Bone marrow (tissue), 2 donors: ENCODE data around the gene UGT1A10.
"Not testable (repeated sequence)": the region's sequence is repeated elsewhere in the genome, so short reads cannot be mapped to it uniquely, and the experiment has no call there.

Source experiments
- DNase-seq, 2 donors: peaks; one replicate each; lab custom pipeline; 2025; lab: John Stamatoyannopoulos, UW

The UGT1A10 gene

GRCh38 chr2:233743464-233744259, 107.4 kb downstream of the UGT1A10 start:
- no peak for DNase-seq

DNA sequence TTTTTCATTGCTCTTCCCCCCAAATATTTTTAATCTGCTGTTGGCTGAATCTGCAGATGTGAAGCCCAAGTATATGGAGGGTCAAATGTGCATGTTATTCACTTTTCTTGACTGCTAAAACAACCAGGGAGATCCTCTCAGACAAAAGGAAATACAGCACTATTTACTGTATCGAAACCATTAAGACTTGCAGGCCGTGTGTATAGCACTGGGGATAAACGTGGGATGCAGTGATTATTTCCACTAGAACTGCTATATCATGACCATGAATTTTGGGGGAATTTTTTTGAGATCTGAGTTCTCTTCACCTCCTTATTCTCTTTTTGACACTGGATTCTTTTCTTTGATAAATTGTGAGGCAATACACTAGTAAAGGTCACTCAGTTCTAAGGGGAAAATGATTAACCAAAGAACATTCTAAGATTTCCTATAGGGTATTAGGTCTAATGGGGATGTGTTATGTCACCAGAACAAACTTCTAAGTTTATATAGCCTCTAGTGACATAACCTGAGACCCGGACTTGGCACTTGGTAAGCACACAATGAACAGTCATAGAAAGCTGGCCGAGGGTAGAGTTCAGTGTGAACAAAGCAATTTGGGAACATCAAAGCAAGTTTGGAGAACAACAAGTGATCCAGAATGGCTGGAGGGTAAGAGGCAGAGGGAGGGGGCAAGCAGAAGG, 109.0 kb downstream of the UGT1A10 start:
- DNase-seq = no peak

DNA sequence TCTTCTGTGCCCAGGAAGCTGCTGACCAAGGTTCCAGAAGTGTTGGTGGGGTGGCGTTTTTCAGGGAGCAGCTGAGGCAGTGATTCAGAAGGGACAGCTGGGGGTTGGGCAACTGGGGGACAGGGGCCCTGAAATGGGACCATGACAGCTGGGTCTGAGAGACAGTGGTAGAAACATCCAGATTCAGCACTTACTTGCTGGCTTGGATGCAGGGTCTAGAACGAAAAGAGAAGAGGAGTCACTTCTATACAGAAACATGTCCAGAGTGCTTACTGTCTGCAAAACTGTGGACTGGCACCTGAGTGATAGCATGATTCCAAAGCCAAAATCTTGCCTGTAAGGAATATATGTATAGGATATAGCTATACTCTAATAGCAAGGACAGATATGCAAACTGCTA, 109.6 kb downstream of the UGT1A10 start:
- DNase-seq = not testable (repeated sequence)

GRCh38 chr2:233746475-233747282, 110.4 kb downstream of the UGT1A10 start:
- DNase-seq = no peak

DNA sequence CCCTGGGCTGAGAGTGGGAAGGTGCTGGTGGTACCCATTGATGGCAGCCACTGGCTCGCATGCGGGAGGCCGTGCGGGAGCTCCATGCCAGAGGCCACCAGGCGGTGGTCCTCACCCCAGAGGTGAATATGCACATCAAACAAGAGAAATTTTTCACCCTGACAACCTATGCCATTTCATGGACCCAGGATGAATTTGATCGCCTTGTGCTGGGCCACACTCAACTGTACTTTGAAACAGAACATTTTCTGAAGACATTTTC, 111.0 kb downstream of the UGT1A10 start:
- no peak for DNase-seq

DNA sequence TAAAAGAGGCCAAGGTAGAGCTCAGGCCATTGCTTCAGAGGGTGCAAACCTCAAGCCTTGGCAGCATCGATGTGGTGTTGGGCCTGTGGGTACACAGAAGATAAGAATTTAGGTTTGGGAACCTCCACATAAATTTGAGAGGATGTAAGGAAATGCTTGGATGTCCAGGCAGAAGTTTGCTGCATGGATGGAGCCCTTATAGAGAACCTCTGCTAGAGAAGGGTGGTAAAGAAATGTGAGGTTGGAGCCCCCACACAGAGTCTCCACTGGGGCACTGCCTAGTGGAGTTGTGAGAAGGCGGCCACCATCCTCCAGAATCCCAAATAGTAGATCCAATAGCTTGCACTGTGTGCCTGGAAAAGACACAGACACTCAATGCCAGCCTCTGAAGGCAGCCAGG, 114.4 kb downstream of the UGT1A10 start:
- DNase-seq = not testable (repeated sequence)

DNA sequence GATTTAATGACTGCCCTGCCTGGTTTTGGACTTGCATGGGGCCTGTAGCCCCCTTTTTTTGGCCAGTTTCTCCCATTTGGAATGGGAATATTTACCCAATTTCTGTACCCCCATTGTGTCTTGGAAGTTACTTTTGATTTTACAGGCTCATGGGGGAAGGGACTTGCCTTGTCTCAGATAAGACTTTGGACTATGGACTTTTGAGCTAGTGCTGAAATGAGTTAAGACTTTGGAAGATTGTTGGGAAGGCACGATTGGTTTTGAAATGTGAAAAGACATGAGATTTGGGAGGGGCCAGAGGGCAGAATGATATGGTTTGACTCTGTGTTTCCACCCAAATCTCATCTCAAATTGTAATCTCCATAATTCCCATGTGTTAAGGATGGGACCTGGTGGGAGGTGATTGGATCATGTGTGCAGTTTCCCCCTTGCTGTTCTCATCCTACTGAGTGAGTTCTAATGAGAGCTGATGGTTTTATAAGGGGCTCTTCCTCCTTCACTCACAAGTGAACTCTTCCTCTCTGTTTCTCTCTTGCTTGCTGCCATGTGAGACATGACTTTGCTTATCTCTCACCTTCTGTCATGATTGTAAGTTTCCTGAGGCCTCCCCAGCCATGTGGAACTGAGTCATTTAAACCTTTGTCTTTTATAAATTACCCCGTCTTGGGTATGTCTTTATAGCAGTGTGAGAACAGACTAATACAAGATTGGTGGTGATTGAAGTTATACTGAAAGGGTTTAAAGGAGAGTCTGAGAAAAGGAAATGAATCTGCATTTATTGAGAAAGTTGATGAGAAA, 115.2 kb downstream of the UGT1A10 start:
- DNase-seq = not testable (repeated sequence)

DNA sequence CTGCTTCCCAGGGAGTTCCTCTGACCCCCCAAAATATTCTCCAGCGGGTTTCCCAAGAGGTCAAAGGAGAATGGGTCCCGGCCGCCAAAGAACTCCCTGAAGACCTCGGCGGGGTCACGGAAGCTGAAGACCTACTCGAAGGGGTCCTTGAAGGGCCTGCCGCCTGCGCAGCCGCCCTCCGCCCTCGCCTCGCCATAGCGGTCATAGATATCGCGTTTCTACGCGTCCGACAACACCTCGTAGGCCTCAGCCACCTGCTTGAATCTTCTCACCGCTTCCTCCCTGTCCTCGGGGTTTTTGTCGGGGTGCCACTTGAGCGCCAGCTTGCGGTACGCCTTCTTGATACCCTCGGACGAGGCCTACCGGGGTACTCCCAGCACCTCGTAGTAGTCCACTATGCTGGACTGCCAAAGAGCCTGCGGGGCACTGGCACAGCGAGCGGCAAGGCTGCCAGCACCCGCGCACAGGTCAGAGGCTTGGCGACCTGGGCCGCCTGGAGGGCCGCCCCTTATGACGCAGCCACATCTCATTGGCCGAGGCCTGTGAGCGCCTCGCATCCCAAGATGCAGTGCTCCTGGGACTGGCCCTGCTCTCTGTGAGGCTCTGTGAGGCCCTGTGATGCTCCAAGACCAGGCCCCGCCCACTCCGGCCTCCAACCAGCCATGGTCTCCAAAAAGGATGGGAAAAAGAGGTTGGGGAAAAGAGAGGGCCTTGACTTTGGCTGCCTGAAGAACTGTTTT, 118.8 kb downstream of the UGT1A10 start:
- no peak for DNase-seq

- no peak for DNase-seq
These were observed 120.3 kb downstream of the UGT1A10 start for GRCh38 chr2:233756429-233757081.

DNA sequence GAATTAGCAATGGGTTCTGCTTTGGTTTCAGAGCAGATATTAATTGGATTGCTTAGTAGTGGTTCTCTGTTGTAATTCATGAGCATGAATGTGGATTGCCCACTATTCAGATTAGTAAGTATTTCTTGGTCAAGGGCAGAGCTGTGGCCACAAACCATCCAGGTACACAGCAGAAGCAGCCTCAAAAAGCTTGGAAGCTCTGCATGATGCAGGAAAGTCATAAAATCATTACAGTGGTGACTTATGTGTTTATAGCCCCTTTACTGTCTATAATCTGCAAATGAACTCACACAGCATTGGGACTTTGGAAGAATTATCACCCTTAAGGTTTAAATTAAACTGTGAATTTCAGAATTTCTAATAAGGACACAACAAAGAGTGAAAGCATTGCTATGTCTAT, 121.9 kb downstream of the UGT1A10 start:
- DNase-seq = no peak

DNA sequence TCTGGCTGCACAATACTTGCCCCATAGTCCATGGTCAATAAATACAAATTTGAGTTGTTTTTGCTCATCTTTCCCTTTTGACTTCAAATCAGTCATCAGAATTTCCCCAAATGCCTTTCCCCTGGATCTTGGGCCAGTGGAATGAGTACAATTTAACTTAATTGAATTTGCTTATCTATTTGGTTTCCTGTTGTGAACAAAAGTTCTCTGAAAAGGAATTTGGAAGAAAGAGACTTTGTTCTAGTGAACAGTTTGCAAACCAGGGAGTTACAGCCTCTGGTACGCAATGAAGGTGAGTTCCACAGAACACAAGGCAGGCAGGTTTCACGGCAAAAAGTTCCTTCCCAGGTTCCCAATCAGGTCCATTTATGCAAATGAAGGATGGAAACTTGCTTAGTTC, 122.6 kb downstream of the UGT1A10 start:
- DNase-seq = no peak

GRCh38 chr2:233760043-233760442, 123.8 kb downstream of the UGT1A10 start, which contains the start of gene UGT1A1:
Gene UGT1A1, plus strand, starts transcription at chr2:233760270. Its CDS starts 18 bp downstream, at chr2:233760288.
- no peak for DNase-seq

DNA sequence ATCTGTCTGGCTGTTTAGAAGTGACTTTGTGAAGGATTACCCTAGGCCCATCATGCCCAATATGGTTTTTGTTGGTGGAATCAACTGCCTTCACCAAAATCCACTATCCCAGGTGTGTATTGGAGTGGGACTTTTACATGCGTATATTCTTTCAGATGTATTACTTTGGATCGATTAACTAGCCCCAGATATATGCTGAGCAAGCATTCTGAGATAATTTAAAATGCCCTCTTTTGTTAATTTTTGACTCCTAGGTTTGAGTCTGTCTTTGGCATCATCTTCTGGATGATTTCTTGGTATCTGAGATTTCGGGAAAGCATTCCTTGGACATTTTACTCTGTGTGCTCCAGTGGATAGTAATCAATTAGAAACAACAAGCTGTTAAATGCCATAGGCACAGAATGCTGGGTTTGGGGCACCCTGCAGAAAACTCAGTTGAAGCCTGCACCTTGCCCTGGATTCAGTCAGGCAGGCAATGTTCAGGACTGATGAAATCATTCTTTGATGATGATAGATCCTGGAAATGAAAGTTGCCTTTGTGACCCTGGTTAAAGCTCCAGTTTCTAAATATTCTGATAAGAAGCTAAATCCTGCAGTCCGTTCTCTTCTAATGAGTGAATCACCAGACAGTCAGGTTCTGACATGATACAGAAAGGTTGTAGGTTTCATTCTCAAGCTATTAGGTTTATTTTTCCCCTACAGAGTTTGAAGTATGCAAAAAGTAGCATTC, 125.0 kb downstream of the UGT1A10 start:
- DNase-seq = no peak

GRCh38 chr2:233764264-233764663, 128.0 kb downstream of the UGT1A10 start:
- DNase-seq = no peak

- no peak for DNase-seq
These were observed 128.5 kb downstream of the UGT1A10 start for GRCh38 chr2:233764761-233765160.

GRCh38 chr2:233766416-233766815, 130.2 kb downstream of the UGT1A10 start:
- DNase-seq = no peak

DNA sequence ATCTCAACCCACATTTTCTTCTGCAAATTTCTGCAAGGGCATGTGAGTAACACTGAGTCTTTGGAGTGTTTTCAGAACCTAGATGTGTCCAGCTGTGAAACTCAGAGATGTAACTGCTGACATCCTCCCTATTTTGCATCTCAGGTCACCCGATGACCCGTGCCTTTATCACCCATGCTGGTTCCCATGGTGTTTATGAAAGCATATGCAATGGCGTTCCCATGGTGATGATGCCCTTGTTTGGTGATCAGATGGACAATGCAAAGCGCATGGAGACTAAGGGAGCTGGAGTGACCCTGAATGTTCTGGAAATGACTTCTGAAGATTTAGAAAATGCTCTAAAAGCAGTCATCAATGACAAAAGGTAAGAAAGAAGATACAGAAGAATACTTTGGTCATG, 131.8 kb downstream of the UGT1A10 start:
- DNase-seq = no peak

DNA sequence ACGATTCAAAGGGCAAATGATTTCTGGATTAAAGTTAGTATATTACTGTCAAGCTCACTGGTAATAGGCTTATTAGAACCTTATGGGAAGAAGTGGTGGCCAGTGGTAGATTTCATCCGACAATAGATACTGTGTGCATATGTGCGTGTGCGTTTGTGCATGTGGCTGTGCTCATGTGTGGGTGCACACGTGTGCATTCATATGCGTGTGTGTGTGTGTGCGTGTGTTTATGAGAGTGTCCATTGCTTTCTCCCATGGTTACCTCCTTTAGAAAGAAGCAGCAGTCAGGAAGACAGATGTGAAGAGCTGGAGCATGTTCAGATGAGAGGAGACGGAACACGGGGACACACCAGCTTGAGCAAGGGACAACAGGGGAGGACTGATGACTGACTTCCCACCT, 133.0 kb downstream of the UGT1A10 start:
- DNase-seq = no peak

DNA sequence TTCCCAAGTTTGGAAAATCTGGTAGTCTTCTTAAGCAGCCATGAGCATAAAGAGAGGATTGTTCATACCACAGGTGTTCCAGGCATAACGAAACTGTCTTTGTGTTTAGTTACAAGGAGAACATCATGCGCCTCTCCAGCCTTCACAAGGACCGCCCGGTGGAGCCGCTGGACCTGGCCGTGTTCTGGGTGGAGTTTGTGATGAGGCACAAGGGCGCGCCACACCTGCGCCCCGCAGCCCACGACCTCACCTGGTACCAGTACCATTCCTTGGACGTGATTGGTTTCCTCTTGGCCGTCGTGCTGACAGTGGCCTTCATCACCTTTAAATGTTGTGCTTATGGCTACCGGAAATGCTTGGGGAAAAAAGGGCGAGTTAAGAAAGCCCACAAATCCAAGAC, 135.9 kb downstream of the UGT1A10 start:
- DNase-seq = no peak

DNA sequence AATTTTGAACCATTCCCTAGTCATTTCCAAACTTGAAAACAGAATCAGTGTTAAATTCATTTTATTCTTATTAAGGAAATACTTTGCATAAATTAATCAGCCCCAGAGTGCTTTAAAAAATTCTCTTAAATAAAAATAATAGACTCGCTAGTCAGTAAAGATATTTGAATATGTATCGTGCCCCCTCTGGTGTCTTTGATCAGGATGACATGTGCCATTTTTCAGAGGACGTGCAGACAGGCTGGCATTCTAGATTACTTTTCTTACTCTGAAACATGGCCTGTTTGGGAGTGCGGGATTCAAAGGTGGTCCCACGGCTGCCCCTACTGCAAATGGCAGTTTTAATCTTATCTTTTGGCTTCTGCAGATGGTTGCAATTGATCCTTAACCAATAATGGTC, 136.3 kb downstream of the UGT1A10 start:
- no peak for DNase-seq
